ENCODE measurements around the gene DIPK1A. TPM values are rescaled to one million over a fixed set of nuclear protein-coding genes. Genes with fewer than 3 reads are reported as not detected.

Gene DIPK1A
- total RNA-seq, 1 experiment from 2014 or later = 3.8 TPM

DNA sequence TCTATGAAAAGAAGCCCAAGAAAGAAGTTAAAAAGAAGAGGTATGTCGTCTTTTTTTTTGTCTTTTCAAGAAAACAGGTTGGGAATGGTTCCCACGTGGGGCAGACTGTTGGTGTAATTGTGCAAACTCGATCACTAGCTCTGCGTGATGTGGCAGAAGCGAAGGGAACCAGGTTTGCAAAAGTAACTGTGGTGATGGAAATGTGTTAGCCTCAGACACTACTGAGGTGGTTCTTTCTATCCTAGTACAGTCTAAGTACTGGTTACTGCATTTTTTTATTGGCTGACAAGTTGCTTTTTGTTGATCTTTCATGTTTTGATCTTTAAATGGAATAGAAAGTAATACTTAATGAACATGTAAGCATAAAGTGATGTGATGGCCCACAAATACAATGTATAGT, 120.7 kb downstream of the DIPK1A start:
- Histone ChIP-seq H3K23ac (ENCODE audit: insufficient read length, low read depth, low read length) (no peak overlapping the region), H3K79me2 (ENCODE audit: insufficient read depth, low read length) (peaks cover 7% of the 10 kb centered on the region; the same call in 1 of the 2 replicates), H3K18ac (ENCODE audit: insufficient read length, low read depth, low read length) (no peak overlapping the region), H3K56ac (ENCODE audit: insufficient read length, low read depth, low read length) (no peak overlapping the region), H3K14ac (ENCODE audit: insufficient read depth, low read length) (no peak overlapping the region), H4K20me1 (ENCODE audit: control insufficient read depth, insufficient read depth, insufficient read length) (no peaks in the 10 kb centered on the region), H2BK12ac (ENCODE audit: insufficient read length, low read depth, low read length) (no peak overlapping the region), H4K5ac (ENCODE audit: insufficient read length, low read depth, low read length) (no peak overlapping the region), H2BK120ac (ENCODE audit: low read depth, low read length, poor library complexity, severe bottlenecking) (no peak overlapping the region), H4K91ac (ENCODE audit: insufficient read length, low read depth, low read length) (no peak overlapping the region), H3K79me1 (ENCODE audit: insufficient read depth, low read depth, low read length, poor library complexity, severe bottlenecking) (no peaks in the 10 kb centered on the region), H3K4ac (ENCODE audit: low read depth, low read length) (no peak overlapping the region), H2AK5ac (ENCODE audit: insufficient read length, low read length) (no peak overlapping the region), H3T11ph (ENCODE audit: low read length) (no peak overlapping the region), H4K8ac (replicated peaks; ENCODE audit: insufficient read length, low read depth, low read length) (no peak overlapping the region), H3K4me1 (ENCODE audit: insufficient read depth, low read length) (no peaks in the 10 kb centered on the region; the same call in 1 of the 2 replicates), H2BK20ac (ENCODE audit: low read depth, low read length, poor library complexity, severe bottlenecking) (no peak overlapping the region), H3K4me2 (ENCODE audit: insufficient read depth, insufficient read length, low read length) (no peak overlapping the region), H3K9ac (ENCODE audit: extremely low read depth, insufficient read length, low read length) (no peak overlapping the region), H3K9me3 (ENCODE audit: control insufficient read depth, low read depth, low read length) (no peaks in the 10 kb centered on the region), H3K27ac (ENCODE audit: insufficient read length, low read depth, low read length) (no peak overlapping the region), H2AFZ (ENCODE audit: low read length) (no peak overlapping the region), H3K23me2 (ENCODE audit: insufficient read length, low read depth, low read length, poor library complexity, severe bottlenecking) (no peaks in the 10 kb centered on the region), H2BK15ac (ENCODE audit: low read depth, low read length) (no peak overlapping the region), H3K27me3 (ENCODE audit: insufficient read depth, low read length) (no peaks in the 10 kb centered on the region), H2BK5ac (ENCODE audit: insufficient read length, low read length) (no peak overlapping the region)
- peaks cover 70 to 88% (median 83%) of the 10 kb centered on the region in 3 experiments for H3K36me3 Mint-ChIP-seq (ENCODE audit: insufficient read depth in 1 of 3, low read depth in 3 of 3)
- no peaks in the 10 kb centered on the region for H3K27me3 Mint-ChIP-seq (ENCODE audit: low read depth)
- H3K4me3 Mint-ChIP-seq = no peak overlapping the region
- no peaks in the 10 kb centered on the region for H3K9me3 Mint-ChIP-seq
- H3K4me1 Mint-ChIP-seq = peaks cover 9 to 12% of the 10 kb centered on the region in 2 experiments
- WGBS (ENCODE audit: extremely low coverage, insufficient read length, low lambda C conversion rate) = no CpG with 5 or more reads among the region's 5 CpGs
- peak overlapping the region in 1 of 3 experiments; percentile 87; a peak in 1 of 7 replicates for H3K27ac Mint-ChIP-seq
- TF ChIP-seq, protein P1, sequence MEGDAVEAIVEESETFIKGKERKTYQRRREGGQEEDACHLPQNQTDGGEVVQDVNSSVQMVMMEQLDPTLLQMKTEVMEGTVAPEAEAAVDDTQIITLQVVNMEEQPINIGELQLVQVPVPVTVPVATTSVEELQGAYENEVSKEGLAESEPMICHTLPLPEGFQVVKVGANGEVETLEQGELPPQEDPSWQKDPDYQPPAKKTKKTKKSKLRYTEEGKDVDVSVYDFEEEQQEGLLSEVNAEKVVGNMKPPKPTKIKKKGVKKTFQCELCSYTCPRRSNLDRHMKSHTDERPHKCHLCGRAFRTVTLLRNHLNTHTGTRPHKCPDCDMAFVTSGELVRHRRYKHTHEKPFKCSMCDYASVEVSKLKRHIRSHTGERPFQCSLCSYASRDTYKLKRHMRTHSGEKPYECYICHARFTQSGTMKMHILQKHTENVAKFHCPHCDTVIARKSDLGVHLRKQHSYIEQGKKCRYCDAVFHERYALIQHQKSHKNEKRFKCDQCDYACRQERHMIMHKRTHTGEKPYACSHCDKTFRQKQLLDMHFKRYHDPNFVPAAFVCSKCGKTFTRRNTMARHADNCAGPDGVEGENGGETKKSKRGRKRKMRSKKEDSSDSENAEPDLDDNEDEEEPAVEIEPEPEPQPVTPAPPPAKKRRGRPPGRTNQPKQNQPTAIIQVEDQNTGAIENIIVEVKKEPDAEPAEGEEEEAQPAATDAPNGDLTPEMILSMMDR (conservative IDR thresholded peaks at IDR 0.05) = no peak
- DNase-seq = no peak

Data from H9 (cell line).